Activated CD4-positive, alpha-beta memory T cell treated with anti-CD3 and anti-CD28 coated beads, Interleukin-2, amount 10 ng/mL, durations not matched to agents 7 days and 5 days (primary cell): ENCODE measurements around the gene ATP6V0A1. TPM values are rescaled to one million over a fixed set of nuclear protein-coding genes. Genes with fewer than 3 reads are reported as not detected.
A peak's percentile ranks its signal among the peaks of the same experiment; 100 is the strongest.
"Not testable (repeated sequence)": the region's sequence is repeated elsewhere in the genome, so short reads cannot be mapped to it uniquely, and the experiment has no call there.

Experiments used
- CTCF ChIA-PET: fragments of 350-600 bp; sonication (Branson Sonifier 250); formaldehyde crosslinking; loops from one replicate; lab custom pipeline; 2021; ENCODE audit warnings: antibody characterized with exemption, inconsistent platforms; lab: Charles Lee
- POLR2A ChIA-PET: fragments of 350-600 bp; sonication (Branson Sonifier 250); formaldehyde crosslinking; loops from one replicate; lab custom pipeline; 2021; ENCODE audit warnings: antibody characterized with exemption; lab: Charles Lee
- DNase-seq: peaks from one replicate; pipeline ENCODE4 v3.0.0-alpha.2; 2020
- H3K27ac Mint-ChIP-seq: one replicate; pipeline ENCODE4 v1.8.0; 2021; ENCODE audit warnings: mild to moderate bottlenecking, mixed read lengths
- H3K27me3 Mint-ChIP-seq: one replicate; pipeline ENCODE4 v1.8.0; 2021; ENCODE audit warnings: mixed read lengths
- H3K36me3 Mint-ChIP-seq: one replicate; pipeline ENCODE4 v1.8.0; 2021; ENCODE audit warnings: low read depth, mixed read lengths
- H3K4me1 Mint-ChIP-seq: one replicate; pipeline ENCODE4 v1.8.0; 2021; ENCODE audit warnings: mixed read lengths
- H3K4me3 Mint-ChIP-seq: one replicate; pipeline ENCODE4 v1.8.0; 2021; ENCODE audit warnings: mild to moderate bottlenecking, mixed read lengths
- H3K9me3 Mint-ChIP-seq: one replicate; pipeline ENCODE4 v1.8.0; 2021; ENCODE audit warnings: mixed read lengths
- total RNA-seq, 2 experiments: library from RNA; stranded (reverse); gene quantifications; one replicate each; pipeline ENCODE4 v1.2.3, GENCODE V29; 2021

The ATP6V0A1 gene
- total RNA-seq, 2 experiments from 2014 or later = 5.8 to 8.6 TPM

DNA sequence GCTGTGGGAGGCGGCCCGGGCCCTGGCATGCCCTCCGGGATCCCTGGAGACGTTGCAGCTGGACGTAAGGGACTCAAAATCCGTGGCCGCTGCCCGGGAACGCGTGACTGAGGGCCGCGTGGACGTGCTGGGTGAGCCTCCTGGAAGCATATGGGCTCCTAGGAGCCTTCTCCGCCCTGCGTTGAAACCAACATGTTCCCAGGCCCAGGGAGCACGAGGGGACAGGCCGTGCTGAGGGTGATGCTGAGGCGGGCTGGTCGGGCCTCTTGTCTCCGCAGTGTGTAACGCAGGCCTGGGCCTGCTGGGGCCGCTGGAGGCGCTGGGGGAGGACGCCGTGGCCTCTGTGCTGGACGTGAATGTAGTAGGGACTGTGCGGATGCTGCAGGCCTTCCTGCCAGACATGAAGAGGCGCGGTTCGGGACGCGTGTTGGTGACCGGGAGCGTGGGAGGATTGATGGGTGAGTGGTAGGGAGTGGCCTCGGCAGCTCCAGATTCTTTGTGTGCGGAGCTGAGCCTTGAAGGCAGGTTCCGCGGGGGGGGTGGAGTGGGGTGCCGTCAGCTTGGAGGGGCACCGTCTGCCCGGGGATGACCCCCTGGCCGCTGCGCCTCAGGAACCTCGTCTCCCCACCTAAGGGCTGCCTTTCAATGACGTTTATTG, 94.6 kb downstream of the ATP6V0A1 start:
- DNase-seq = no peak
- peak overlapping the region; percentile 91 for H3K4me3 Mint-ChIP-seq
- H3K36me3 Mint-ChIP-seq = no peaks in the 10 kb centered on the region
- POLR2A ChIA-PET = interaction anchor here (1.8 to 2.2 kb wide), 4 partner anchors 12 to 24 kb away, joined by 10 to 23 read pairs (median 14); partner anchors contain the start of genes MLX, NAGLU and PSMC3IP
- H3K27me3 Mint-ChIP-seq = no peaks in the 10 kb centered on the region
- CTCF ChIA-PET = interaction anchor here (1.2 to 2.1 kb wide), 2 partner anchors 23 to 149 kb away, joined by 3 to 6 read pairs; no protein-coding TSS in a partner anchor
- peaks cover 30% of the 10 kb centered on the region for H3K4me1 Mint-ChIP-seq
- H3K27ac Mint-ChIP-seq = no peak overlapping the region
- H3K9me3 Mint-ChIP-seq = no peaks in the 10 kb centered on the region

GRCh38 chr17:42553866-42554249, 95.2 kb downstream of the ATP6V0A1 start:
- peak; percentile 31 for DNase-seq
- ChIA-PET CTCF (interaction anchor here (1.2 to 2.1 kb wide), 3 partner anchors 13 to 150 kb away, joined by 3 to 6 read pairs (median 3); no protein-coding TSS in a partner anchor), POLR2A (interaction anchor here (1.0 to 2.2 kb wide), 9 partner anchors 8 to 265 kb away, joined by 3 to 23 read pairs (median 7); partner anchors contain the start of genes MLX, NAGLU, PSMC3IP and STAT3)
- no peaks in the 10 kb centered on the region for H3K36me3 Mint-ChIP-seq
- H3K9me3 Mint-ChIP-seq = no peaks in the 10 kb centered on the region
- no peaks in the 10 kb centered on the region for H3K27me3 Mint-ChIP-seq
- H3K4me3 Mint-ChIP-seq = peak overlapping the region; percentile 91
- H3K4me1 Mint-ChIP-seq = peaks cover 27% of the 10 kb centered on the region
- H3K27ac Mint-ChIP-seq = peak overlapping the region; percentile 87

DNA sequence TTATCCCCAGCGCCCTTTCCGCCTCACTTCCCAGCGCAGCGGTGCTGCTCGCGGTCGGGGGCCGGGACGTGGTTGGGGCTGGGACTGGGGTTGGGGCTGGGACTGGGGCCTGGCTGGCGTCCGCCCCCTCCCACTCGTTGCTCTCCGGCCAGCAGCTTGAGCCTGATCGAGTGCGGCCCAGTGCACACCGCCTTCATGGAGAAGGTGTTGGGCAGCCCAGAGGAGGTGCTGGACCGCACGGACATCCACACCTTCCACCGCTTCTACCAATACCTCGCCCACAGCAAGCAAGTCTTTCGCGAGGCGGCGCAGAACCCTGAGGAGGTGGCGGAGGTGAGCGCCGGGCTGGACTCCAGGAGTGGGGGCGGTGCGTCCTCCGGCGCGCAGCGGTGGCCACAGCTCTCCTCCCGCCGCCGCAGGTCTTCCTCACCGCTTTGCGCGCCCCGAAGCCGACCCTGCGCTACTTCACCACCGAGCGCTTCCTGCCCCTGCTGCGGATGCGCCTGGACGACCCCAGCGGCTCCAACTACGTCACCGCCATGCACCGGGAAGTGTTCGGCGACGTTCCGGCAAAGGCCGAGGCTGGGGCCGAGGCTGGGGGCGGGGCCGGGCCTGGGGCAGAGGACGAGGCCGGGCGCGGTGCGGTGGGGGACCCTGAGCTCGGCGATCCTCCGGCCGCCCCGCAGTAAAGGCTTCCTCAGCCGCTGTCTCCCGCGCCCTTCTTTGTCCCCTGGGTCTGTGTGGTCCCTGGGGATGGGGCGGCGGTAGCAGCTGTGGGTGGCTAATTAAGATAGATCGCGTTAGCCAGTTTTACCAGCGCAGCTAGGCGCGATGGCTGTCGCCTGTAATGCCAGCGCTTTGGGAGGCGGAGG, 95.8 kb downstream of the ATP6V0A1 start:
- ChIA-PET POLR2A (interaction anchor here (0.7 to 2.2 kb wide), 10 partner anchors 8 to 266 kb away, joined by 3 to 23 read pairs (median 6); partner anchors contain the start of genes MLX, NAGLU, PSMC3IP and STAT3), CTCF (interaction anchor here (1.2 to 2.1 kb wide), 3 partner anchors 14 to 24 kb away, joined by 3 to 12 read pairs (median 6); partner anchors contain the start of gene PSMC3IP)
- peaks cover 22% of the 10 kb centered on the region for H3K4me1 Mint-ChIP-seq
- no peaks in the 10 kb centered on the region for H3K36me3 Mint-ChIP-seq
- H3K9me3 Mint-ChIP-seq = no peaks in the 10 kb centered on the region
- peak overlapping the region; percentile 87 for H3K27ac Mint-ChIP-seq
- H3K4me3 Mint-ChIP-seq = peak overlapping the region; percentile 91
- DNase-seq = peak; percentile 82
- H3K27me3 Mint-ChIP-seq = no peaks in the 10 kb centered on the region

GRCh38 chr17:42555122-42555622, 96.5 kb downstream of the ATP6V0A1 start:
- ChIA-PET CTCF (interaction anchor here (1.2 to 2.1 kb wide), 3 partner anchors 14 to 25 kb away, joined by 3 to 12 read pairs (median 6); partner anchors contain the start of gene PSMC3IP), POLR2A (interaction anchor here (0.7 to 2.2 kb wide), 10 partner anchors 8 to 267 kb away, joined by 3 to 23 read pairs (median 6); partner anchors contain the start of genes MLX, NAGLU, PSMC3IP and STAT3)
- Mint-ChIP-seq H3K4me1 (peaks cover 24% of the 10 kb centered on the region), H3K27ac (peak overlapping the region; percentile 72), H3K9me3 (no peaks in the 10 kb centered on the region), H3K4me3 (peak overlapping the region; percentile 91), H3K27me3 (no peaks in the 10 kb centered on the region), H3K36me3 (no peaks in the 10 kb centered on the region)
- no peak for DNase-seq

DNA sequence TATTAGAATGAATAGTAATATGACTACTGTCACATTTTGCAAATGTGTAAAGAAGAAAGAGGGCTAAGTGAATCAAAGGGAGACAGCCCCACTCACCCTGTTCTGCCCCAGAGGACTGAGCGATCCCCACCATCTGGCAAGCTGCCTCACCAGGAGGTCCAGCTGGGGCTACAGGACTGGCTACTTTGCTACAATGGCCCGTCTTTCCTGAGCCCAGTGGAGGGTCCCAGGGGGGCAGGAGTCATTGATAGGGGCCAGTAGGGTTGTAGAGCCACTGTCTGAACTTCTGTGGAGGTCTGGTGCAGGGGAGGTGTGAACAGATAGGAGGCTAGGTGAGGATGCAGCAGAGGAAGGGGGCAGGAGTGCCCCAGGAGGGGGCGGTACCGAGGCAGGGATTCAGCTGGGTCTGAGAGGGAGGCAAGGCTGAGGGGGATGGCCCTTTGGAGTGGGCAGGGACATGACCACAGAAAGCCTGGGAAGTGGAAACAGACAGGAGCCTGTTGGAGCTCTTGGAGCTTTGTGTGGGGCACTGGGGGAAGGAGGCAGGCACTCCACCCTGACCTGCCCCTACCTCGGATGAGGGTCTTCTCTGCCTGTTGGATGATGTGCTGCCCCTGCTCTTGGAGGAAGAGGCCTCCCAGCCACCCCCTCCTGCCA, 97.4 kb downstream of the ATP6V0A1 start:
- H3K4me3 Mint-ChIP-seq, H3K27ac Mint-ChIP-seq, POLR2A ChIA-PET, H3K27me3 Mint-ChIP-seq, DNase-seq, H3K36me3 Mint-ChIP-seq, H3K9me3 Mint-ChIP-seq: not testable (repeated sequence)
- CTCF ChIA-PET = interaction anchor here (1.8 kb wide), 1 partner anchor 22 kb away, joined by 12 read pairs; the partner anchor contains the start of gene PSMC3IP
- H3K4me1 Mint-ChIP-seq = peaks cover 30% of the 10 kb centered on the region

DNA sequence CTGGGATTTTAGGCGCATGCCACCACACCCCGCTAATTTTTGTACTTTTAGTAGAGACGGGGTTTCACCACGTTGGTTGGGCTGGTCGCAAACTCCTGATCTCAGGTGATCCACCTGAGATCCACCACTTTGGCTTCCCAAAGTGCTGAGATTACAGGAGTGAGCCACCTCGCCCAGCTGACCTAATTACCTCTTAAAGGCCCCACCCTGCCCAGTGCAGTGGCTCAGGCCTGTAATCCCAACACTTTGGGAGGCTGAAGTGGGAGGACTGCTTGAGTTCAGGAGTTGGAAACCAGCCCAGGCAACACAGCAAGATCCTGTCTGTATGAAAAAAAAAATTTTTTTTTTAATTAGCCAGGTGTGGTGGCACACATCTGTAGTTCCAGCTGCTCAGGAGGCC, 100.4 kb downstream of the ATP6V0A1 start:
- POLR2A ChIA-PET = interaction anchor here (0.7 to 1.3 kb wide), 3 partner anchors 11 to 49 kb away, joined by 3 to 5 read pairs (median 3); no protein-coding TSS in a partner anchor
- DNase-seq = no peak
- CTCF ChIA-PET = interaction anchor here (1.0 to 2.2 kb wide), 2 partner anchors 11 to 19 kb away, joined by 3 to 6 read pairs; no protein-coding TSS in a partner anchor
- H3K4me1 Mint-ChIP-seq = peaks cover 46% of the 10 kb centered on the region
- H3K9me3 Mint-ChIP-seq = no peaks in the 10 kb centered on the region
- peaks cover 15% of the 10 kb centered on the region for H3K36me3 Mint-ChIP-seq
- H3K4me3 Mint-ChIP-seq = no peak overlapping the region
- no peak overlapping the region for H3K27ac Mint-ChIP-seq
- H3K27me3 Mint-ChIP-seq = no peaks in the 10 kb centered on the region

- ChIA-PET POLR2A (no interaction called here), CTCF (no interaction called here)
- H3K27ac Mint-ChIP-seq = peak overlapping the region; percentile 28
Measured at GRCh38 chr17:42560246-42560645, 101.6 kb downstream of the ATP6V0A1 start.

DNA sequence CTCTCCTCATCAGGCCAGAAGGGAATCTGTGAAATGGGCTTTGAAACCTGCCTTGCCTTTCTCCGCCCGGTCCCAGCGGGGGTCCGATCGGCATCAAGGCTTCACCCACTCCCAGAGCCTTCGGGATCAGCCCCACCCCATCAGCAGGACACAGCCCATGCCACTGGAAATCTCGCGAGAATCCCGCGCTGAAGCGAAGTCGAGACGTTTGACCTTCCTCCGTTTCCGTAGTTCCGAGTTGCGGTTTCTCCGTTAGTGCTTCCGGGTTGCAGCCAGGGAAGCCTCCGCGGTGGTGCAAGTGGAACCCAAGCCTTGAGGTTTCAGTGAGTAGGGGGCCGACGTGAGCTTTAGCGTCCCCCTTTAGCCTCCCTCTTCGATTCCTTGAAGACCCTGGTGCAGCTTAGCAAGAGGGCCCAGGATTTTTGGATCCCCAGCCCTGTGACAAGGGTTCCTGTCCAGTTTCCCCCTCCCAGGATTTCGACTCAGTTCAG, 103.3 kb downstream of the ATP6V0A1 start, which contains the start of gene COASY:
Gene COASY, plus strand, starts transcription at position 252 of the 491 bp plus-strand sequence. CDS start 475 bp downstream, outside the sequence.
- ChIA-PET CTCF (no interaction called here), POLR2A (interaction anchor here (1.3 to 7.7 kb wide), 3 partner anchors 16 to 47 kb away, joined by 3 to 109 read pairs (median 4); partner anchors contain the start of genes NAGLU, PSMC3IP, RETREG3 and TUBG1)
- no peaks in the 10 kb centered on the region for H3K9me3 Mint-ChIP-seq
- H3K27ac Mint-ChIP-seq = peak within 1 kb of the TSS; percentile 96
- peak within 1 kb of the TSS; percentile 96 for H3K4me3 Mint-ChIP-seq
- peaks cover 29% of the 10 kb centered on the region for H3K36me3 Mint-ChIP-seq
- no peaks in the 10 kb centered on the region for H3K27me3 Mint-ChIP-seq
- DNase-seq = peak; percentile 95
- peaks cover 44% of the 10 kb centered on the region for H3K4me1 Mint-ChIP-seq

More at GRCh38 chr17:42560246-42560645, 101.6 kb downstream of the ATP6V0A1 start:
- H3K4me3 Mint-ChIP-seq = peak overlapping the region; percentile 64
- peaks cover 22% of the 10 kb centered on the region for H3K36me3 Mint-ChIP-seq
- H3K27me3 Mint-ChIP-seq = no peaks in the 10 kb centered on the region
- peaks cover 43% of the 10 kb centered on the region for H3K4me1 Mint-ChIP-seq
- DNase-seq = no peak
- no peaks in the 10 kb centered on the region for H3K9me3 Mint-ChIP-seq

- peak overlapping the region; percentile 96 for H3K27ac Mint-ChIP-seq
- ChIA-PET CTCF (interaction anchor here (0.6 to 2.7 kb wide), 2 partner anchors 16 to 657 kb away, joined by 4 to 11 read pairs; partner anchors contain the start of gene PSMC3IP), POLR2A (interaction anchor here (1.0 to 7.7 kb wide), 4 partner anchors 8 to 46 kb away, joined by 3 to 109 read pairs (median 4); partner anchors contain the start of genes NAGLU, PSMC3IP, RETREG3 and TUBG1)
- no peaks in the 10 kb centered on the region for H3K9me3 Mint-ChIP-seq
- no peak for DNase-seq
- peaks cover 33% of the 10 kb centered on the region for H3K36me3 Mint-ChIP-seq
- H3K27me3 Mint-ChIP-seq = no peaks in the 10 kb centered on the region
- peaks cover 44% of the 10 kb centered on the region for H3K4me1 Mint-ChIP-seq
- peak overlapping the region; percentile 96 for H3K4me3 Mint-ChIP-seq
Measured at GRCh38 chr17:42562388-42563142, 103.9 kb downstream of the ATP6V0A1 start.

DNA sequence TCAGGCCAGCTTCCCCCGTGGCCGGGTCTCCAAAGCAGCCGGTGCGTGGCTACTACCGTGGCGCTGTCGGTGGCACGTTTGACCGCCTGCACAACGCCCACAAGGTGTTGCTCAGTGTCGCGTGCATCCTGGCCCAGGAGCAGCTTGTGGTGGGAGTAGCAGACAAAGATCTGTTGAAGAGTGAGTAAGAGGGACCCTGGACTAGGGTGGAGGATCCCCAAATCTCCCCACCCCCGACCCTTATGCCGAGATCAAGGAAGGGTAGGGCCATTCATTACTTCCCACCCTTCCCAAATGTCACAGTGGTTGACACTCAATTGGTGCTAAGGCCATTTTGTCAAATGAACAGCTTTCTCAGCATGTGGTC, 104.4 kb downstream of the ATP6V0A1 start:
- ChIA-PET POLR2A (interaction anchor here (1.0 to 7.7 kb wide), 3 partner anchors 8 to 27 kb away, joined by 3 to 109 read pairs (median 3); partner anchors contain the start of genes NAGLU and PSMC3IP), CTCF (interaction anchor here (0.6 to 2.7 kb wide), 2 partner anchors 15 to 657 kb away, joined by 4 to 11 read pairs; partner anchors contain the start of gene PSMC3IP)
- Mint-ChIP-seq H3K27me3 (no peaks in the 10 kb centered on the region), H3K36me3 (peaks cover 37% of the 10 kb centered on the region), H3K9me3 (no peaks in the 10 kb centered on the region), H3K4me1 (peaks cover 49% of the 10 kb centered on the region), H3K27ac (peak overlapping the region; percentile 47), H3K4me3 (peak overlapping the region; percentile 96)
- no peak for DNase-seq
